Measurements from ENCODE around the gene LMOD1.
"Not testable (repeated sequence)": the region's sequence is repeated elsewhere in the genome, so short reads cannot be mapped to it uniquely, and the experiment has no call there.

The LMOD1 gene

DNA sequence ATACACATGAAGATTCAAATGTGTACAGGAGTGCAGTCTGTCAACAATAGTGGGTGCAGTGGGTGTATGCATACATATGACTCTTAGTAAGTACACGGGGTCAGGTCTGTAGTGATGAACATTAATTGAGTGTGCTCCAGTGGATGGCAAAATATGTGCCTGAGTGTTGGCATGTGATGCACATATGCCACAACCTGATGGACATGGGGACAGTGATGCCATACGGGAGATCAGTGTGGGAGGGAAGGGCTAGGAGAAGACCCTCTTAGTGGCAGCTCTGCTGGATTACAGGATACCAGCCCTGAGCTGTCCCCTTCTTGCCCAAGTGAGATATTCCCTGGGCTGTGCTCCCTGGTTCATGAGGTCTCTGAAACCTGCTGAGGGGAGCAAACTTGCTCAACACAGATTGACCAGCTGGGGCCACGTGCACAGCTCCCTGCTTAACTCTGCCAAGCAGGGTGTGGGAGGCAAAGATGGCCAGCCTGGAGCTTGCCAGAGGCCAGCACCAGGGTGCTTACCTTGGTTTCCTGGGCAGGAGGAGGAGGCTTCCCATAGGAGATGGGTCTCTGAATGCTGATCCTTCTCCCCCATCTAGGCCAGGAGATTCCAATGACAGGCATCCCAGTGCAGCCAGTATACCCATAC is 55.4 kb downstream of the LMOD1 start:
- FAIRE-seq = no peak

DNA sequence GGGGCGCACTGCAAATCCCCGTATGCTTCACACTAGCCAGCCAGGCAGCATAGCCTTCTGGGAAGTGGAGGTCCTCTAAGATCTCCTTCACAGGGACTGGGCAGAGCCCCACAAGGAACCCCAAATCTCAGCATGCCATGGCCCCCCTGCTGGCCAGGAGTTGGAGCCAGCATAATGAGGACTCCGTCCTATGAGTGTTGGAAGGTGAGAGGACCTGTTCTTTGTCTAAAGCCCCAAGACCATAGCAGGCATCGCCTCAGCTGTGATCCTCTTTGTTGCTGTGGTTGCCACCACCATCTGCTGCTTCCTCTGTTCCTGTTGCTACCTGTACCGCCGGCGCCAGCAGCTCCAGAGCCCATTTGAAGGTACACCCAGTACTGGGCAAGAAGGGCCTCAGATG is 56.1 kb downstream of the LMOD1 start:
- FAIRE-seq = no peak

GRCh38 chr1:201889090-201889968 is 57.0 kb downstream of the LMOD1 start:
- FAIRE-seq = no peak

GRCh38 chr1:201888282-201889089 is 57.9 kb downstream of the LMOD1 start, which contains the start of gene SHISA4:
SHISA4 (plus strand) TSS chr1:201888898; CDS start chr1:201888995, 97 bp downstream.
- no peak for FAIRE-seq

DNA sequence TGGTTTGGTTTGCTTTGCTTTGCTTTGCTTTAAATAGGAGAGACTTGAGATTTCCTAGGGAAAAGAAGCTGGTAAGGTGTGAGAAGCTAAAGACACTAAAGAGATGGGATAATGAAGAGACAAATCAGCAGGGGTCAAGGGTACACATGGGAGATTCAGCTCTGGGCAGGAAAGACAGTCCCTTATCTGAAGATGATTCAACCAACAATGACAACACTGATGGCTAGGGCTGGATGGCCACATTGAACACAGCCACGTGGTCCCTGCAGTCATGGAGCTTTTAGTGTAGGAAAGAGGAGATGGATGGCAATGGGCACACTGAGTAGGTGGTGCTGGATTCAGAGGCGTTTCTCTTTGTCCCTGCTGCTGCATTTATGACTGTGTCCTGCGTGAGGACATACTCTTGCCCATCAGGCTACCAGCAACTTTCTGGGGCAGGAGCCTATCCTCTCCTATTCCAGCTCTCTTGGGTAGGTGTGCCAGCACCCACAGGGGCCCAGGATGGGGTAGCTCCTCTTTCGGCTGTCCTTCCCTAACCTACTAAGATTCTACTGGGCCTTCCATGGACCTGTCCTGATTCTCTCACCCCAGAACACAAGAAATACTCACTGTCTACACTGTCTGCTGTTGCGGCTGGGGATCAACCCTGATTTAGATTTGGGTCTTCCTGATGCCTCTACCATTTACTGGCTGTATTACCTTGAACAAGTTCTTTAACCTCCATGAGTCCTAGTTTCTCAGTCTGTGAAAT is 59.1 kb downstream of the LMOD1 start:
- FAIRE-seq = no peak

- FAIRE-seq = no peak
Measured at GRCh38 chr1:201886103-201886885, 60.1 kb downstream of the LMOD1 start.

DNA sequence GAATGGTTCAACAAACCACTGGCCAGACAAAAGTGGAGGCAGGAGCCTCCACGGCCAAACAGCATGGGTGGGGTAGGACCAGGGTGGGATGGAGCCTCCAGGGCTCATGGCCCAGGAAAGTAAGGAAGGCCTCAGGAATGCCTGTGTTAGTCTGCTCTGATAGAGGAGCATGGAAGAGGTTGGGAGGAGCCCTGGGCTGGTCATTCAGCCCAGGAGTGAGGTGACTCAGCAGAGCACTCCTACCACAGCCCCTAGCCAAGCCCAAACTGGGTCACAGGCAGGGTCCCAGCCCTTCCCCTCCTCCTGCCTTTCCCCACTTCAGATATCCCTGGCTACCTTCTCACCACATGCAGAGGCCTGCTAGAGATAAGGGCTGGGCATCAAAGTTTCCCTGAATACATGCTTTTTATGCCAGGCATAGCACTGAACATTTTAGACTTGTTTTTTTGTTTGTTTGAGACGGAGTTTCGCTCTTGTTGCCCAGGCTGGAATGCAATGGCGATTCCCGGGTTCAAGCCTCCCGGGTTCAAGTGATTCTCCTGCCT is 60.7 kb downstream of the LMOD1 start:
- no peak for FAIRE-seq

- no peak for FAIRE-seq
Measured at GRCh38 chr1:201884425-201884824, 61.9 kb downstream of the LMOD1 start.

DNA sequence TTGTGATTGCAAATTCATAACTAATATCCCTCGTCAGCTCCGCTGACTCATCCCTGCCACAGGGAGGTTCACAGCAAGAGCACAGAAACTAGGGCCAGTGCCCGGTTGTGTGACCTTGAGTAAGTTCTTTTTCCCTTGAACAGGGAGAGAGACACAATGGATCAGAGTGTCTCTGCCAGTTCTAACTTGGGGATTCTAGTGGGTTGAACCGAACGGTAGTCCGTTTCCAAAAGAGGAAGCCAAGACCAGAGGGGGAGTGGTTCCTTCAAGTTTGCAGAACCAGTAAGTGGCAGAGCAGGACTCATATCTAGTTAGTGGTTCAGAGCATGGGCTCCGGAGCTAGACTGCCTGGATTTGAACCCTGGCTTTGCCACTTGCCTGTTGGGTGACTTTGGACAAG is 62.6 kb downstream of the LMOD1 start:
- FAIRE-seq = no peak

GRCh38 chr1:201883266-201883665 is 63.1 kb downstream of the LMOD1 start:
- FAIRE-seq = no peak

DNA sequence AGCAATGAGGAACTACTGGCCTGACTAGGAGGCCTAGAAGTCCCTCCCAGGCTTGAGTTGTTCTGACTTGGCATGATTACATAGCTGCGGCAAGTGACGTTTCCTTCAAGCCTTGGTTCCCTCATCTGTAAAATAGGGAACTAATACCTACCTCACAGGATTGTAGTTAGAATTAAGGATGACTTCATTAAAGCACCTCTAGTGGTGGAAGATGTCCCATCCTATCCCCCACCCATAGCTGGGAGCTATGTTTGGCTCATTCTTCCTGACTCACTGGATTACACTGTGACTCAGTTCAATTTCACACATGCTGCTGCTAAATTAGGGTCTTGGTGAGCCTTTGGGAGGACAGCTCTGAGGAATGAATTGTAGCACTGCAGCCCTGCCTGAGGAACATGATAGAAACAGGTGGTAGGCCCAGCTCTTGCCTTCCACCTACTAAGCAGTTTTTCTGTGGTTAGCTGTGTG is 63.6 kb downstream of the LMOD1 start:
- no peak for FAIRE-seq

GRCh38 chr1:201881617-201882016 is 64.7 kb downstream of the LMOD1 start:
- no peak for FAIRE-seq

- FAIRE-seq = no peak
Measured at GRCh38 chr1:201880928-201881571, 65.3 kb downstream of the LMOD1 start.

DNA sequence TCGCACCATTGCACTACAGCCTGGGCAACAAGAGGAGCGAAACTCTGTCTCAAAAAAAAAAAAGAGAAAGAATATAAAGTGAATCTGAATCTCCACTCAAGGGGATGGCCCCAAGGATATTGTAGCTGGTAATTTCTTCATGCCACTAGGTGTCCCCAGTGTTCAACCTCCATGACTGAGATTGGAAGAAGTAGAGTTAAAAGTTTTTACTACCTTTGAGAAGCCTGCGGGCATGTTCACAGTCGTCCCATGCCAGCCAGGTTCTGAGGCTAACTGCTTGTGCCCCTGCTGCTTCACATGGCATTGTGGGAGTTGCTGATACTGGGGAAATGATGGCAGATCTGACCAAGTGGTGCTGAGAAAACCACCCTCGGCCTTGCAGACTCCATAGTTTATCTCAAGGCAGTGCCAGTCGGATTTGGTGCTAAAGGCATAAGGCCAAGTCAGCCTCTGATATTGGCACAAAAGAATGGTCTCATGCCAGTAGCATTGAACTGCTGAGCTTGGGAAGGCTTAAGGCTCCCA is 68.4 kb downstream of the LMOD1 start:
- FAIRE-seq = peak; percentile 93

DNA sequence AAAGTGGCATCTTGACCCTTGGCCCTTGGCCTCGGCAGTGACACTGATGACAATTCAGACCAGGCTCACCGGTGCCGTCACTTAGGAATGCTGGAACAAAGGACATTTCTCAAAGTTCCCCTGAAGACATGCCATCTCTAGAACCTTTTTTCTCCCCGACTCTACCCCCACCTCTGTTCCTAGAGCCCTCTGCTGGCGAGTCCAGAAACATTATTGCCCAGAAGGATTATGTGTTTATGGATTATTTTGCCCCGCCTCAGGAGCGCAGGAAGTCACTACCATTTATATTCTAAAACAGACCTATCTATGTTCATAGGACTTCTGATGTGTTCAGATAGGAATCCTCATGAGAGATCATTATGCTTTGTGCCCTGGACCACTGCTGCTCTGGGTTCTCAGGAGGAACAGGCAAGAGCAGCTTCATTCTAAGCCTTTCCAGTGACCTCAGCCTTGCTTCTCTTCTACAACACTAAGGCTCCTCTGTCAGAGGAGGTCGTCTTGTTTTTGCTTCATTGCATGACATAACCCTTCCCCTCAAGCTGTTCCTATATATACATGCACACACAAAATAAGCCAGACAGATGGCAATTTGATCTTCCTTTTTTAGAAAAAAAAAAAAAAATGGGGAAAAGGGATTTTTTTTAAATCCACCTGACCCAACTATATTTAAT is 70.1 kb downstream of the LMOD1 start:
- FAIRE-seq = no peak

DNA sequence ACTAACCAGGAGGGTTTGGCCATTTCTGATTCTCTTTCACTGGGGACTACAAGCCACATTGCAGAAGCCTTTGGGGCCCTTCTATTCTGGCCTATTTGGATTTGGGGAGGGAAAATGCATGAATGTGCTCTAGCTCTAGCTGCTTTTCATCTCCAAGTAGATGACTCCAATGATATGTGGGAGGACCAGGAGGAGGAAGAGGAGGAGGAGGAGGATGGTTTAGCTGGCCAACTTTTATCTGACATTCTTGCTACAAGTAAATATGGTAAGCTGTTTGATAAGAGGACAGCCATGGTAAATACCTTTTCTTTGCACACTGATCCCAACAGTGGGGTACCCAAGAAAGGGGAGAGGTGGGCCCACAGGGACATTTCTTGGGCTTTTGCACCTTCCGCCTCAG is 71.7 kb downstream of the LMOD1 start:
- FAIRE-seq = no peak

DNA sequence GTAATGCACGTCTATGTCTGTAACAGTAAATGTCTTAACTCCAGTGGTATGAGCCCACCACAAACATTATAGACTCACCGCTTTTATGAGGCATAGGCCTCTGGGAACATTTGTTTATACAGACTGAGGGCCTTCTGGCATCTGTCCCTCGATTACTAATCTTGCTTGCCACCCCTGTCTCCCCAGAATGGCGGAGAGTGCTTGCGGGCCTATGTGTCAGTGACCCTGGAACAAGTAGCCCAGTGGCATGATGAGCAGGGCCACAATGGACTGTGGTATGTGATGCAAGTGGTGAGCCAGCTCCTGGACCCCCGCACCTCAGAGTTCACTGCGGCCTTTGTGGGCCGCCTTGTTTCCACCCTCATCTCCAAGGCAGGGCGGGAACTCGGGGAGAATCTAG is 76.0 kb downstream of the LMOD1 start:
- FAIRE-seq = no peak

- no peak for FAIRE-seq
Measured at GRCh38 chr1:201861448-201861847, 84.9 kb downstream of the LMOD1 start.

DNA sequence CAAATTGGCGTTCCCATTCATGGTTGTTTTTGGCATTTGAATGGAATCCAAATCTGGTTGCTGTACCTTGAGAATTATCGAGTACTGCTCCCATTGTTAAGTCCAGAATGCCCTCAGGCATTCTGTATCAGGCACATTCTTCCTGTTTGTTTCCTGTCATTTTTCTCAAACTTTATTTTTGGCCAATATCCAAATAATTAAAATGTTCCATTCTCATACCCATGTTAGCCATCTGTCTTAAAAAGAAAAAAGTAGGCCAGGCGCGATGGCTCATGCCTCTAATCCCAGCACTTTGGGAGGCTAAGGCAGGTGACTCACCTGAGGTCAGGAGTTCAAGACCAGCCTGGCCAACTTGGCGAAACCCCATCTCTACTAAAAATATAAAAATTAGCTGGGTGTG is 86.9 kb downstream of the LMOD1 start:
- no peak for FAIRE-seq

GRCh38 chr1:201856722-201857121 is 89.6 kb downstream of the LMOD1 start:
- not testable (repeated sequence) for FAIRE-seq
